K562 (cell line): ENCODE measurements around the gene LBHD2. TPM values are rescaled to one million over a fixed set of nuclear protein-coding genes. Genes with fewer than 3 reads are reported as not detected.
A peak's percentile ranks its signal among the peaks of the same experiment; 100 is the strongest.

Experiments
- ARID2 ChIP-seq: fragments of 450-650 bp; IDR thresholded peaks from 2 replicates; pipeline ENCODE4 v1.6.1; 2017; ENCODE audit warnings: antibody characterized with exemption, mild to moderate bottlenecking
- CEBPB ChIP-seq: fragments of 450-650 bp; IDR thresholded peaks from 2 replicates; pipeline ENCODE4 v1.6.1; 2016; ENCODE audit warnings: missing genetic modification characterization, missing compliant biosample characterization
- CHD2 ChIP-seq: IDR thresholded peaks from 2 replicates; pipeline ENCODE4 v1.6.1; 2011; ENCODE audit warnings: low read depth, low read length
- CREM ChIP-seq: IDR thresholded peaks from 2 replicates; pipeline ENCODE4 v1.6.1; 2014; ENCODE audit warnings: antibody characterized with exemption, low read depth
- EHMT2 ChIP-seq: fragments of 450-650 bp; IDR thresholded peaks from 2 replicates; pipeline ENCODE4 v1.6.1; 2018; ENCODE audit warnings: antibody characterized with exemption
- ESRRA ChIP-seq: fragments of 450-650 bp; IDR thresholded peaks from 2 replicates; pipeline ENCODE4 v1.6.1; 2014; ENCODE audit warnings: low read depth, mild to moderate bottlenecking, moderate library complexity, borderline replicate concordance
- FOXK2 ChIP-seq, 2 experiments: fragments of 450-650 bp; IDR thresholded peaks in 1 of 2; conservative IDR thresholded peaks in 1 of 2; 2 replicates each; pipeline ENCODE4 v1.6.1; 2016; ENCODE audit warnings: low read depth in 2 of 2, mild to moderate bottlenecking in 1 of 2
- LEF1 ChIP-seq: fragments of 450-650 bp; IDR thresholded peaks from 2 replicates; pipeline ENCODE4 v1.6.1; 2016; ENCODE audit warnings: mild to moderate bottlenecking
- MTA2 ChIP-seq: fragments of 450-650 bp; IDR thresholded peaks from 2 replicates; pipeline ENCODE4 v1.6.1; 2016; ENCODE audit warnings: low read depth
- NR2C2 ChIP-seq, 2 experiments: fragments of 200-800 bp in 1 of 2; sonication (Bioruptor generic) in 1 of 2; sonication (generic) in 1 of 2; formaldehyde crosslinking in 1 of 2; IDR thresholded peaks; 2 replicates each; pipeline versions ENCODE4 v1.6.1 to v1.8.0; 2016 to 2022; ENCODE audit warnings: mild to moderate bottlenecking in 1 of 2, missing compliant biosample characterization in 1 of 2, missing genetic modification characterization in 1 of 2, missing genetic modification reagents in 1 of 2
- NRF1 ChIP-seq, 2 experiments: fragments of 450-650 bp; IDR thresholded peaks in 1 of 2; conservative IDR thresholded peaks in 1 of 2; 2 replicates each; pipeline ENCODE4 v1.6.1; 2014; ENCODE audit warnings: mild to moderate bottlenecking in 2 of 2
- PRMT5 ChIP-seq: sonication (generic); formaldehyde crosslinking; IDR thresholded peaks from 2 replicates; pipeline ENCODE4 v1.5.0; 2020; ENCODE audit warnings: missing genetic modification reagents
- RB1 ChIP-seq: fragments of 450-650 bp; IDR thresholded peaks from 2 replicates; pipeline ENCODE4 v1.6.1; 2017; ENCODE audit warnings: low read depth, mild to moderate bottlenecking
- SUPT5H ChIP-seq: fragments of 450-650 bp; IDR thresholded peaks from 2 replicates; pipeline ENCODE4 v1.6.1; 2016
- ZC3H8 ChIP-seq: fragments of 450-650 bp; IDR thresholded peaks from 2 replicates; pipeline ENCODE4 v1.6.1; 2017
- polyA plus RNA-seq, 8 experiments: library from polyadenylated mRNA; depleted of rRNA in 4 of 8; stranded (reverse) in 5 of 8; unstranded in 3 of 8; fragments of >200 nt; fragmentation: Nextera tagmentation in 2 of 8; fragmentation: Illumina TruSeq in 1 of 8; extraction: Ambion mirVana in 2 of 8; extraction: Trizol in 1 of 8; gene quantifications; 2 replicates each; pipeline versions ENCODE4 v1.2.1 to v1.2.3, GENCODE V29; 2011 to 2014; ENCODE audit warnings: inconsistent platforms in 1 of 8, missing spikeins in 1 of 8
- total RNA-seq, 7 experiments: library from RNA; depleted of rRNA in 6 of 7; stranded (reverse); fragments of >200 nt in 6 of 7; fragmentation: Illumina TruSeq in 2 of 7; extraction: Trizol in 2 of 7; gene quantifications; 2 replicates each; pipeline versions ENCODE4 v1.2.1 to v1.2.3, GENCODE V29; 2011 to 2021; ENCODE audit warnings: low replicate concordance in 1 of 7
- TF ChIP-seq, protein P1 (sequence below), 2 experiments: fragments of 450-650 bp; IDR thresholded peaks; 2 replicates each; pipeline ENCODE4 v1.6.1; 2016
- TF ChIP-seq, protein P2 (sequence below), 2 experiments: fragments of 450-650 bp; IDR thresholded peaks; 2 replicates each; pipeline ENCODE4 v1.6.1; 2018; ENCODE audit warnings: mild to moderate bottlenecking in 2 of 2, low read depth in 1 of 2; ENCODE audit not compliant: partially characterized antibody in 2 of 2
- TF ChIP-seq, protein P3 (sequence below): sonication (generic); formaldehyde crosslinking; IDR thresholded peaks from 2 replicates; pipeline ENCODE4 v1.4.0; 2020; ENCODE audit warnings: mild to moderate bottlenecking, missing genetic modification reagents
- TF ChIP-seq, protein P4 (sequence below): sonication (generic); formaldehyde crosslinking; IDR thresholded peaks from 2 replicates; pipeline ENCODE4 v1.8.0; 2022; ENCODE audit warnings: mild to moderate bottlenecking, missing genetic modification reagents

LBHD2 gene
- total and polyA plus RNA-seq, 9 of the 15 experiments (the other 6 are each of a cell fraction or from before 2014, with no cell fraction given): not detected

DNA sequence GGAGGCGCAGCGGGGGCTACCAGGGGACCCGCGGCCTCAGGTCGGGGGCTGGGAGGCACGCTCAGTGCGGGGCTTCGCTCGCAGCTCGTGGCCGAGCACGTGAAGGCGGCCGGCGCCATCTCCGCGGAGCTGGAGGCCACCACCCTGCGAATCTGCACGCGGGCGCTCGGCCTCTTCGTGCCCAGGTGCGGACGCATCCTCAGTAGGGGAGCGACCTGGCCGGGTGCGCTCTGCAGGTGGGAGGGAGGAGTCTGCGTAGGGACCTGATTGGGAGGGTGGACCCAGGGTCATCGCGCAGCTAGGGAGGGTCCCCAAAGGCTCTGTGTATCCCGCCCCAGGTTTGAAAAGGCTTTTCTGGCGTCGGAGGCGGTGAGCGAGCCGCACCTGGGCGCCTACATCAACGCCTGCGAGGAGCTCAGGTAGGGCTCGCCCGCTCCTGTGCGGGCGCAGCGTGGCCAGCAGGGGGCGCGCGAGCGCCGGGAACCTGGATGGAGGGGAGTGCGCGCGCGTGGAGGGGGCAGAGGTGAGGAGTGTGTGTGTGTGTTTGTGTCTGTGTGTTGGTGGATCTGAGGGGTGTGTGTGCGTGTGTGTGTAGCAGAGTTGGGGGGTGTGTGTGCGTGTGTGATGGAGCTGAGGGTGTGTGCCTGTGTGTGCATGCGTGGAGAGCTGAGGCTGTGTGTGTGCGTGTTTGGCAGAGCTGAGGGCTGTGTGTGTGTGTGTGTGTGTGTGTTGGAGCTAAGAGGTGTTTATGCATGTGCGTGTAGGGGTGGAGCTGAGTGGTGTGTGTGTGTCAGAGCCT lies 20.8 kb downstream of the LBHD2 start (continued):
- TF ChIP-seq, protein P1, sequence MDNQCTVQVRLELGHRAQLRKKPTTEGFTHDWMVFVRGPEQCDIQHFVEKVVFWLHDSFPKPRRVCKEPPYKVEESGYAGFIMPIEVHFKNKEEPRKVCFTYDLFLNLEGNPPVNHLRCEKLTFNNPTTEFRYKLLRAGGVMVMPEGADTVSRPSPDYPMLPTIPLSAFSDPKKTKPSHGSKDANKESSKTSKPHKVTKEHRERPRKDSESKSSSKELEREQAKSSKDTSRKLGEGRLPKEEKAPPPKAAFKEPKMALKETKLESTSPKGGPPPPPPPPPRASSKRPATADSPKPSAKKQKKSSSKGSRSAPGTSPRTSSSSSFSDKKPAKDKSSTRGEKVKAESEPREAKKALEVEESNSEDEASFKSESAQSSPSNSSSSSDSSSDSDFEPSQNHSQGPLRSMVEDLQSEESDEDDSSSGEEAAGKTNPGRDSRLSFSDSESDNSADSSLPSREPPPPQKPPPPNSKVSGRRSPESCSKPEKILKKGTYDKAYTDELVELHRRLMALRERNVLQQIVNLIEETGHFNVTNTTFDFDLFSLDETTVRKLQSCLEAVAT (IDR thresholded peaks at IDR 0.05): peak; percentile 89 to 90; a peak in 3 of 4 replicates
- TF ChIP-seq PRMT5 (CRISPR knock-in tag) (no peak), MTA2 (0 out of 2 replicates have a peak, but pooled peaks have one; percentile 31), RB1 (peak; percentile 39; the same call in 1 of the 2 replicates), CEBPB (tag) (no peak), FOXK2 (conservative IDR thresholded peaks at IDR 0.05 in 1 of 2, IDR thresholded peaks at IDR 0.05 in 1 of 2; ENCODE audit: low read depth in 2 of 2) (peak; percentile 58 to 62; a peak in 3 of 4 replicates), CREM (0 out of 2 replicates have a peak, but pooled peaks have one; percentile 7), LEF1 (no peak), ESRRA (peak; percentile 28; the same call in 1 of the 2 replicates), CHD2 (0 out of 2 replicates have a peak, but pooled peaks have one; percentile 11), NRF1 (conservative IDR thresholded peaks at IDR 0.05 in 1 of 2, IDR thresholded peaks at IDR 0.05 in 1 of 2) (peak; percentile 26 to 52; a peak in 2 of 4 replicates), SUPT5H (peak; percentile 60), ARID2 (peak; percentile 99), NR2C2 (CRISPR knock-in tag; IDR thresholded peaks at IDR 0.05) (no peak), NR2C2 (tag; IDR thresholded peaks at IDR 0.05) (peak; percentile 64), ZC3H8 (peak; percentile 54; the same call in 1 of the 2 replicates), EHMT2 (0 out of 2 replicates have a peak, but pooled peaks have one; percentile 38)
- TF ChIP-seq, protein P2, sequence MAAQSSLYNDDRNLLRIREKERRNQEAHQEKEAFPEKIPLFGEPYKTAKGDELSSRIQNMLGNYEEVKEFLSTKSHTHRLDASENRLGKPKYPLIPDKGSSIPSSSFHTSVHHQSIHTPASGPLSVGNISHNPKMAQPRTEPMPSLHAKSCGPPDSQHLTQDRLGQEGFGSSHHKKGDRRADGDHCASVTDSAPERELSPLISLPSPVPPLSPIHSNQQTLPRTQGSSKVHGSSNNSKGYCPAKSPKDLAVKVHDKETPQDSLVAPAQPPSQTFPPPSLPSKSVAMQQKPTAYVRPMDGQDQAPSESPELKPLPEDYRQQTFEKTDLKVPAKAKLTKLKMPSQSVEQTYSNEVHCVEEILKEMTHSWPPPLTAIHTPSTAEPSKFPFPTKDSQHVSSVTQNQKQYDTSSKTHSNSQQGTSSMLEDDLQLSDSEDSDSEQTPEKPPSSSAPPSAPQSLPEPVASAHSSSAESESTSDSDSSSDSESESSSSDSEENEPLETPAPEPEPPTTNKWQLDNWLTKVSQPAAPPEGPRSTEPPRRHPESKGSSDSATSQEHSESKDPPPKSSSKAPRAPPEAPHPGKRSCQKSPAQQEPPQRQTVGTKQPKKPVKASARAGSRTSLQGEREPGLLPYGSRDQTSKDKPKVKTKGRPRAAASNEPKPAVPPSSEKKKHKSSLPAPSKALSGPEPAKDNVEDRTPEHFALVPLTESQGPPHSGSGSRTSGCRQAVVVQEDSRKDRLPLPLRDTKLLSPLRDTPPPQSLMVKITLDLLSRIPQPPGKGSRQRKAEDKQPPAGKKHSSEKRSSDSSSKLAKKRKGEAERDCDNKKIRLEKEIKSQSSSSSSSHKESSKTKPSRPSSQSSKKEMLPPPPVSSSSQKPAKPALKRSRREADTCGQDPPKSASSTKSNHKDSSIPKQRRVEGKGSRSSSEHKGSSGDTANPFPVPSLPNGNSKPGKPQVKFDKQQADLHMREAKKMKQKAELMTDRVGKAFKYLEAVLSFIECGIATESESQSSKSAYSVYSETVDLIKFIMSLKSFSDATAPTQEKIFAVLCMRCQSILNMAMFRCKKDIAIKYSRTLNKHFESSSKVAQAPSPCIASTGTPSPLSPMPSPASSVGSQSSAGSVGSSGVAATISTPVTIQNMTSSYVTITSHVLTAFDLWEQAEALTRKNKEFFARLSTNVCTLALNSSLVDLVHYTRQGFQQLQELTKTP (IDR thresholded peaks at IDR 0.05; ENCODE audit: low read depth in 1 of 2, partially characterized antibody in 2 of 2): peak in 1 of 2 experiments; percentile 68
- TF ChIP-seq, protein P3, sequence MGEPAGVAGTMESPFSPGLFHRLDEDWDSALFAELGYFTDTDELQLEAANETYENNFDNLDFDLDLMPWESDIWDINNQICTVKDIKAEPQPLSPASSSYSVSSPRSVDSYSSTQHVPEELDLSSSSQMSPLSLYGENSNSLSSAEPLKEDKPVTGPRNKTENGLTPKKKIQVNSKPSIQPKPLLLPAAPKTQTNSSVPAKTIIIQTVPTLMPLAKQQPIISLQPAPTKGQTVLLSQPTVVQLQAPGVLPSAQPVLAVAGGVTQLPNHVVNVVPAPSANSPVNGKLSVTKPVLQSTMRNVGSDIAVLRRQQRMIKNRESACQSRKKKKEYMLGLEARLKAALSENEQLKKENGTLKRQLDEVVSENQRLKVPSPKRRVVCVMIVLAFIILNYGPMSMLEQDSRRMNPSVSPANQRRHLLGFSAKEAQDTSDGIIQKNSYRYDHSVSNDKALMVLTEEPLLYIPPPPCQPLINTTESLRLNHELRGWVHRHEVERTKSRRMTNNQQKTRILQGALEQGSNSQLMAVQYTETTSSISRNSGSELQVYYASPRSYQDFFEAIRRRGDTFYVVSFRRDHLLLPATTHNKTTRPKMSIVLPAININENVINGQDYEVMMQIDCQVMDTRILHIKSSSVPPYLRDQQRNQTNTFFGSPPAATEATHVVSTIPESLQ (CRISPR knock-in tag): no peak
- TF ChIP-seq, protein P4, sequence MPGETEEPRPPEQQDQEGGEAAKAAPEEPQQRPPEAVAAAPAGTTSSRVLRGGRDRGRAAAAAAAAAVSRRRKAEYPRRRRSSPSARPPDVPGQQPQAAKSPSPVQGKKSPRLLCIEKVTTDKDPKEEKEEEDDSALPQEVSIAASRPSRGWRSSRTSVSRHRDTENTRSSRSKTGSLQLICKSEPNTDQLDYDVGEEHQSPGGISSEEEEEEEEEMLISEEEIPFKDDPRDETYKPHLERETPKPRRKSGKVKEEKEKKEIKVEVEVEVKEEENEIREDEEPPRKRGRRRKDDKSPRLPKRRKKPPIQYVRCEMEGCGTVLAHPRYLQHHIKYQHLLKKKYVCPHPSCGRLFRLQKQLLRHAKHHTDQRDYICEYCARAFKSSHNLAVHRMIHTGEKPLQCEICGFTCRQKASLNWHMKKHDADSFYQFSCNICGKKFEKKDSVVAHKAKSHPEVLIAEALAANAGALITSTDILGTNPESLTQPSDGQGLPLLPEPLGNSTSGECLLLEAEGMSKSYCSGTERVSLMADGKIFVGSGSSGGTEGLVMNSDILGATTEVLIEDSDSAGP (CRISPR knock-in tag): no peak
